ENCODE data around the gene DBH.
"Not testable (repeated sequence)": the region's sequence is repeated elsewhere in the genome, so short reads cannot be mapped to it uniquely, and the experiment has no call there.

Gene DBH

DNA sequence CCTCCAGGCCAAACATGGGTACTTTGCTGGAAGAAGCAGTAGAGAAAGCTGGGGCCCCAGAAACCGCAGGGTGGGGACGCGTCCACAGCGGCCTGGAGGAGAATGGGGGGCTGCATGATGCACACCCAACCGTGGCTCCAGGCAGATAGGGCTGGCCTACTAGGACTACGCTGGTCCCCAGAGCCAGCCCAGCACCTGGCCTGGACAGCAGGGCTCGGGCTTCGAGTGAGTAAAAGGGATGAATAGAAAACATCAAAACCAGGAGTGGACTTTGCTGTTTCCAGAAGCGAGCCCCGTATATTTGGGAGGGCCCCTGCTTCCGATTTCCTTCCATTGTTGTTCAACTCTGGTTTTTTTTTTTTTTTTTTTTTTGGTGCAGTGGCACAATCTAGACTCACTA lies 30.7 kb downstream of the DBH start:
- no peak for DNase-seq (ENCODE audit: low spot score)

- no peak for DNase-seq (ENCODE audit: low spot score)
Measured at GRCh38 chr9:133667759-133668450, 31.7 kb downstream of the DBH start.

DNA sequence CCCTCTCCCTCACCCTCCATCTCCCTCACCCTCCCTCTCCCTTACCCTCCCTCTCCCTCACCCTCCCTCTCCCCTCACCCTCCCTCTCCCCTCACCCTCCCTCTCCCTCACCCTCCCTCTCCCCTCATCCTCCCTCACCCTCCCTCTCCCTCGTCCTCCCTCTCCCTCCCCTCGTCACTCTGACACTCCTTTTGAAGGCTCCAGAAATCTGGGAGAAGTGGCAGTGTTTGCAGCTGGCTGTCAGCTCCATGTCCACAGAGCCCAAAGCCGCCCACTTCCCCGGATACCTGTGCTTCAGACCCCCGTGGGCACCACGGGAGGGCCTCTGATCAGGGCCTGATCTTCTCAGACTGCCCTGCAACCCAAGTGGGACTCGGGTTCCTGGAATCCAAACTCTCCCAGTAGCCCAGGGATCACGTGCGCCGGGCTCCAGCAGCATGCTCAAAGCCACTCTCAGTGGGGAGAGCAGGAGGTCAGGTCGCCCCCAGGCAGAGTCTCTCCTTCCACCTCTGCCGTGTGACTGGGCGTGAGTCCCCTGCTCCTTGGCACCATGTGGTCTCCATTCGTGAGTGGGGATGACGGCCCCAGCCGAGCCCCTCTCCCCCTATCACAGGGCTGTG lies 33.1 kb downstream of the DBH start:
- no peak for DNase-seq (ENCODE audit: low spot score)

GRCh38 chr9:133670466-133670865 lies 34.3 kb downstream of the DBH start:
- DNase-seq (ENCODE audit: low spot score): no peak

DNA sequence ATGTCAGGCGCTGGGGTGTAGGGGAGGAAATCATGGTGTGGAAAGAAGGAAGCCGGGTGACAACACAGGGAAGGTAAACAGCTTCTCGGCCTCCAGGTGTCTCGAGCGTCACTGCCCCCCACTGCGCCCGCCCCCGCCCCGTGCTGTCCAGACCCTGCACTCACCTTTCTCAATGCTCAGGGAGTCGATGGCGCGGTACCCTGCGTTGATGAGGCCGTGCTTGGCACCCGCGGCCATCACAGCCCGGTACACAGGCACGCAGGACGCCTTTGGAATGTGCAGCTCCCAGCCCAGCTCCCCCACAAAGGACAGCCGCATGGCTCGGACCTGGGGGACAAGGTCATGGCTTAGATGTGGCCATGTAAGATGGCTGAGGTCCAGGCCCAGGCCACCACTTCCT lies 35.2 kb downstream of the DBH start:
- DNase-seq (ENCODE audit: low spot score): no peak

DNA sequence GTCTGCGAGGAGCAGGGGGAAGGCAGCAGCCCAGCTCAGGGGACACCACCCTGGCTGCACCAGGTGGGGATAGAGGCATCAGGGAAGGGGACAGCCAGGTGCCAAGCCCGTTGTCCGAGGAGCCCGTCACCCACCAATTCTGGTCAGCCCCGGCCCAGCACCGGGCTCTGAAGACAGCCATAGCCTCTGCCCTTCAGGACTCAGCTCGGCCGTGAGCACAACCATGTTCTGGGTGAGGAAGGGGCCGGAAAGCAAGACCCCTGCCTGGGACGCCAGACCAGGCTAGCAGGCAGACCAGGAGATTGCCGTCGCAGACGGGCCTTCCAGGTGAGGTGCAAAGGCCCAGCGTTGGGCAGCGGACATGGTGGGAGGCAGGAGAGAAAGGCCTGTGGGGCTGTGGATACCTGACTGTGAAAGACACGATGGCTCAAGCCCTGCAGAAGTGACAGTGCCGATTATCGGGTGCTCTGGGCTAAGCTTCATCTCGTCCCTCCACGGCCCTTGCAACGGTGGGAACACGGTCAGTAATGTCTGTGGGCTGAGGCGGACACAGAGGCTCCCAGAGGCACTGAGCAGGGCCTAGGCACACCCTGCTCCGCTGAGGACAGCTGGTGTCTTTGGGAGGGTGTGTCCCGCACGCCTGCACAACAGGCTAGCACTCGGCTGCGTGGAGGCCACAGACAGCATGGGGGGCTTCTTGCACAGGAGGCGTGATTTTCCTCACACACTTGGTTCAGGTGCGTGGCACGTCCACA lies 36.5 kb downstream of the DBH start:
- DNase-seq (ENCODE audit: low spot score): no peak

DNA sequence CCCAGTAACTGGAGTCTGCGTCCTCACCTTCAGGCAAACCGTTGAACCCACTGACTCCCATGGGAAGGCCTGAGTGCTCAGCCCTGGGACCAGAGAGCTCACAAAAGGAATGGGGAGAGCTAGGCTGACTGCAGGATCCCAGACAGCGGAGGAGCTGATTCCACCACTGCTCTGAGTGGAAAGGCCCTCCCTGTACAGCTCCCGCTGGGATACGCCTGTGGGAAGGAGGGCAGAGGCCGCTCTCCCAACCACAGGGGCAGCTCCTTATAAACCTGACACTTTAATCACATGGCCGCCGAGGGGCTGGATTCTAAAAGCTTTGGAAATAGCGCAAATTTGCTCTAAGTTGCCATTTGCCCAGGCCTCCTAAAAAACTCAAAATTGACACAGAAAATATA lies 37.1 kb downstream of the DBH start:
- DNase-seq (ENCODE audit: low spot score): no peak

GRCh38 chr9:133674091-133674490 lies 37.9 kb downstream of the DBH start:
- no peak for DNase-seq (ENCODE audit: low spot score)

- not testable (repeated sequence) for DNase-seq (ENCODE audit: low spot score)
Measured at GRCh38 chr9:133675796-133676195, 39.6 kb downstream of the DBH start.

- DNase-seq (ENCODE audit: low spot score): no peak
Measured at GRCh38 chr9:133676450-133676849, 40.3 kb downstream of the DBH start.

- DNase-seq (ENCODE audit: low spot score): no peak
Measured at GRCh38 chr9:133677126-133678010, 41.2 kb downstream of the DBH start.

DNA sequence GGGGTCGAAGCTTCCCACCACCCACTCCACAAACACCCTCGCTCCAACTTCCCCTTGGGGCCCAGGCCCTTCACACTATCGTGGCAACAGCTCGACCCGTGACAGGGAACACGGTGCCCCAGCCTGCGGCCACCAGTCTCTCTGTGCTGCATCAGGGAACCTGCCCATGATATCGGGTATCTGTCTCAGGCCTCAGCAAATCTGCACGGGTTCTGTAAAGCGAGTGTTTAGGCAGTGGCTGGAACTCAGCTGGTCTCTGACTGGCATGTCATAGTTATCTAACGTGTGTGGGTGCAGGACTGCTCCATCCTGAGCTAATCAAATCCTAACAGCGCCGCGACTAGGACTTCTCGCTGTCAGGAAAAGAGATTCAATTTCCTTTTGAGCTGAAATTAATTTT lies 42.9 kb downstream of the DBH start:
- no peak for DNase-seq (ENCODE audit: low spot score)

DNA sequence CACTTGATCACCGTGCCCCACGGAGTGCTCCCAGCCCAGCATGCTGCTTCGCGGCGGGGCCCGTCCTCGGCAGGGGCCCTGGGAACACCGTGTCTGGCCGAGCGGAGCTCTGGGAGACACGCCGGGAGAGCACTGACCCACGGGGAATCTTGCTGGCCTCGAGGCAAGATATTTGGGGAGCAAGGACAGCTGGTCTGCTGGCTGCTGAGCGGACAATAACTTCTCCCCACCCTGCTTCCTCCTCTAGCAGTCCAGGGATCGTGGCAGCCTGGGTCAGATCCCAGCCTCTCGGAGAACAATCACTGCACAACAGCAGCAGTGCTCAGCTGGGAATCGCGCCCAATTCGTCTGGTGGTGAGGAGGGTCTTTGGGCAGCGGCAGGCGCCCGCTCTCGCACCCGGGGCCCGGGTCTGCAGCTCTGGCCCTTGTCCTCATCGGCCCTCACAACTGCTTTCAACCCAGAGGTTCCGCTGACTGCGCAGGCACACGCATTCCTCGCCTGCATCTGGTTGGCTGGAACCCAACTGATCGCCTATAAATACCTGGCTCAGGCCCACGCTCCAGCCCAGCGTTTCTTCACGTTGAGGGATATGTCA lies 43.4 kb downstream of the DBH start:
- no peak for DNase-seq (ENCODE audit: low spot score)

DNA sequence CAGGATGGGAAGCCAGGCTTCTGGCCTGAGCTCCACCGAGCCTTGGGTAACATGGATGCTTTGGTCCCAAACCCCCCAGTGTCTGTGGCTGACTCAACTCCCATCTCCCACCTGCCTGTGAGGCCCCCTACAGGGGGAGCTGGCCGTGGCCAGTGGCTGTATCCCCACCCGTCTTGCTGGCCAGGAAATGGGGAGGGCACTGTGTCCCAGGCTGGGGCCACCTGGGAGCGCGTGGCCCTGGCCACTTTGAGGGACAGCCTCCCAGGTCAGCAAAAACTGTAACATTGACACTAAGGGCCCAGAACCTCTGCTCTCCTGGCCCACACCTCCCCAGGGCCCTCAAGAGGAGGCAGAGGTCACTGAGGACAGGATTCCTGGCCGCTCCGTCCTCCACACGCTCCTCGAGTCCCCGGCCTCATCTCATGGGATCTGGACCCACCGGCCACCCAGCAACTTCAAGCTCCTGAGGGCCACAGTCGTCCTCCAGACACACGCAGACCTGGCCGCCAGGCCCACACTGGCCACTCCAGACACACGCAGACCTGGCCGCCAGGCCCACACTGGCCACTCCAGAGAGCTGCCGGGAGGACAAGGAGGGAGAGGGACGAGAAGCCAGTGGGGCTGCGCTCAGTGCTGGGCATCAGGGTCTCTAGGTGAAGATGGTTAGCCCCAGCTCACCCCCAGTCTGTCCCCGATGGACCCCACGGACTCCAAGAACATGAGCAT lies 44.2 kb downstream of the DBH start:
- DNase-seq (ENCODE audit: low spot score): no peak

DNA sequence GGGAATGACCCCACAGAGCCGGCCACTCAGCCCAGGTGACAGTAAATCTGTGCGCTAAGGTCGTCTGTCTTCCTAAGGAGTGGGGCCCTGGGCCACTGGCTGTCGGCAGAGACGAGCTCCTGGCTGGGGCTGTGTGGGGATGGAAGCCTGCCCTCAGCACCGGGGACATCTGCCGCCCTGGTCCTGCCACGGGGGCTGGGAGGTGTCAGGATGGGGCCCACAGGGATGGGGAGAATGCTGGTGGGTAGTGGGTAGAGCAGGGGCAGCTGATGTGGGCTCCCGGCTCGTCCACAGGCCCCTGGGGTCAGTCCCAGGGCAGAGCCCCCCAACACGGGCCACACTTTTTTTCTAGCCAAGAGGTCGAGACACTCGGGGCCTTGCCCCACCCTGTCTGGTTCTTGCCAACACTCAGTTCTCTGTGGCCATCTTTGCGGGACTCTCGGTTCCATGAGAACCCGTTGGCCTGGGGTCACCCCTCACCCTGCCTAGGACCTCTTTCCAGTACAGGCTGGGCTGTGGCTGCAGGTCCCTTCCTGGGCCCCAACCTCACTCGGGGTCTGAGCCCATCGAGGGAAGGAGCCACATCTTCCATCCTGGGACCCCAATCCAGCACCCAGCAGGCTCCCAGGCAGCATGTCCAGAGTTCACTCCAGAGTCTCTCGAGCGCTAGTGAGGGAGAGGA lies 45.0 kb downstream of the DBH start:
- DNase-seq (ENCODE audit: low spot score): no peak

DNA sequence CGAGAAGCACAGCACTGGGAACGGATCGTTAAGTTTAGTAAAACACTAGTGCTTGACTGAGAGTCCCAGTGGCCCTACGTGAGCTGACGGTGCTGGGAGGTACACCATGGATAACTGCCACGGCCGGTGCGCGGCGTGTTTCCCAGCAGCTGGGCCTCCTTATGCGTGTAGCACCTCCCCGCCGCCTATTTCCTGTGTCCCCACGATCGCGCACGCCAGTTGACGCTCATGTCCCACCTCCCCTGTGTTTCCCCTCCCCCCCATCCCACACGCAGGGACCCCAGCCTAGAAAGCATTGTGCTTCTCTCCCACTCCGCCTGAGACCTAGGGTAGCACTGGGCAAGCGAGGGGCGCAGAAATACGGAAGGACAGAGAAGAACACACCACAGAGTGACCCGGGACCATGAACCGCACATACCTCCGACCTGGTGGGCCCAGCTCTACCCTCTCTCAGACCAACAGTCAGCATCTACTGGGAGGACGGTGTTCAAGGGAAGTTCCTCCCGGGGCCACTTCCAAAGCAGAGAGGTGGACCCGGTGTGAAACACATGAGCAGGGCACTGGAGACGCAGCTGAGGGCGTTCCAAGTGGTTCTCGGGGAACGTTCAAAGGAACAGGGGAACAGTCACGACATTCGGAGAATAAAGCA lies 45.6 kb downstream of the DBH start:
- no peak for DNase-seq (ENCODE audit: low spot score)

DNA sequence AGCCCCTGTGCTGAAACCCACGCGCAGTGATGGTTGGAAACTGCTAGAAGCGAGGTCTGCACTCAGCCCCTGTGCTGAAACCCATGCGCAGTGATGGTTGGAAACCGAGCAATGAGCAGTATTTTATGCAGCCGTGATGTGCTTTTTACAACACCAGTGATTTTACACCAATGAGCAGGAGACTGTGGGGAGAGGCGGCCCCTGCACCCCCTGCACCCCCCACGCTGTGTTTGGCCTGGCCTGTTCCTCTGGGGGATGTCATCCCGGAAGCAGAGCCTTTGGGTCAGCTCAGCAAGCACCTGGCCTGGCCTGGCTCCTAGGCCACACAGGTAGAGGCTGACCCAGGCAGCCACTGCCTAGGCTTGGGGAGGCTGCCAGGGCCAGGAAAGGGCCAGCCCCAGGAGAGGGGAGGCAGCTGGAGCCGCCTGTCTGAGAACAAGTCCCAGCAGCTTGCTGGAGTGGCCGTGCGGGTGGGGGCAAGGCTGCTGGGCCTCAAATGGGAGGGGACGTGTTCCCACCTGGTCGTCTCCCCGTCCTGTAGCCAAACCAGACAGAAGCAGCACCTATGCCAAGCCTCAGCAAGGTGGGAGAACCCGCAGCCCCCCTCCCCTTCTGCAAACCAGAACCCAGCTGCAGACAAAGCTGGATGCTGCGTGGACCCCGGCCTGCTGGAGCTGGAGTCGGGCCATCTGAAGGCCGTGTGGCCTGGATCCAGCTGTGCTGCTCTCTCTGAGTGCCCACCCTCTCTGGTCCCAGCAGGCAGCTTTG lies 46.8 kb downstream of the DBH start:
- no peak for DNase-seq (ENCODE audit: low spot score)

- DNase-seq (ENCODE audit: low spot score): no peak
Measured at GRCh38 chr9:133683586-133684120, 47.5 kb downstream of the DBH start.
